Astrocyte of the cerebellum (primary cell): ENCODE measurements around the gene RIPPLY2.

Source experiments
- DNase-seq: peaks from one replicate; pipeline ENCODE4 v3.0.0-alpha.2; 2011; ENCODE audit warnings: low read depth
- H3K4me3 ChIP-seq: 2 replicates; pipeline ENCODE4 v1.5.1; 2011; ENCODE audit warnings: mild to moderate bottlenecking, low read depth, low read length, moderate library complexity
- in situ Hi-C: cut with HindIII; loops from 2 replicates; pipeline ENCODE4 v1.10.0; 2017; ENCODE audit warnings: low sequenced_read_pairs
- TF ChIP-seq, protein P1 (sequence below): IDR thresholded peaks from 2 replicates; pipeline ENCODE4 v1.5.1; 2012; ENCODE audit warnings: low read length, low read depth, moderate library complexity, mild to moderate bottlenecking; ENCODE audit errors: missing control alignments

The RIPPLY2 gene

DNA sequence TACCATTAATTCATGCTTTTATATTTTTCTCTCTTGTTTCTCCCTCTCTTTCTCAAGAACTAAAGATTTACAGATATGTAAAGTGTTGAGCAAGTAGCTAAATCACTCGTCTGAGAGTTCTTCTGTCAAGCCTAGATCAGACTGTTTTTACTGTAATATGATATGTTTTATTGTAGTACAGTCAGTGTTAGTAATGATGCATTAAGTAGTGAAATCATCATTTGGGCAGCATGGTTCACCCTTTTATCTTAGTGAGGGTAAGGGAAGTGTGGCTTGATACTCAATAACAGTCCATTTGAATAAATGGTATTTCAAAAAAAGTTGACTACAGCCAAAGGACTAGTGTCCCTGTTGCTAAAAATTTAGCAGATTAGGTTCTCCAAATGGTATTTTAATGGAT lies 15.5 kb downstream of the RIPPLY2 start:
- no peak for DNase-seq

DNA sequence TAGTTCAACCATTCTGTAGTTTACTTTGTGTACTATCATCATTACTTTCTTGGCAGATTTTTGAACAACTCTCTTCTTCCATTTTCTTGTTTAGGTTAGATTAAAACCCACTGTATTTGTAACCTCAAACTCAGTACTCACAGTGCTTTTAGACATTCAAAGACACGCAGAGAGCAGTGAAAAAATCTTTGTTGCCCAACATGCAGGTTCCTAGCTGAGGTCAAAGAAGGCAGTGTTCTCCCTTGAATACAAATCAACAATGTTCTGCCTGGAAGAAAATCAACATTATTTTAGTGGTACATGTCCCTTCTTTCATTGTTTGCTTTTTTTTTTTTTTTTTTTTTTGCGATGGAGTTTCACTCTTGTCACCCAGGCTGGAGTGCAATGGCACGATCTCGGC lies 17.5 kb downstream of the RIPPLY2 start:
- TF ChIP-seq, protein P1, sequence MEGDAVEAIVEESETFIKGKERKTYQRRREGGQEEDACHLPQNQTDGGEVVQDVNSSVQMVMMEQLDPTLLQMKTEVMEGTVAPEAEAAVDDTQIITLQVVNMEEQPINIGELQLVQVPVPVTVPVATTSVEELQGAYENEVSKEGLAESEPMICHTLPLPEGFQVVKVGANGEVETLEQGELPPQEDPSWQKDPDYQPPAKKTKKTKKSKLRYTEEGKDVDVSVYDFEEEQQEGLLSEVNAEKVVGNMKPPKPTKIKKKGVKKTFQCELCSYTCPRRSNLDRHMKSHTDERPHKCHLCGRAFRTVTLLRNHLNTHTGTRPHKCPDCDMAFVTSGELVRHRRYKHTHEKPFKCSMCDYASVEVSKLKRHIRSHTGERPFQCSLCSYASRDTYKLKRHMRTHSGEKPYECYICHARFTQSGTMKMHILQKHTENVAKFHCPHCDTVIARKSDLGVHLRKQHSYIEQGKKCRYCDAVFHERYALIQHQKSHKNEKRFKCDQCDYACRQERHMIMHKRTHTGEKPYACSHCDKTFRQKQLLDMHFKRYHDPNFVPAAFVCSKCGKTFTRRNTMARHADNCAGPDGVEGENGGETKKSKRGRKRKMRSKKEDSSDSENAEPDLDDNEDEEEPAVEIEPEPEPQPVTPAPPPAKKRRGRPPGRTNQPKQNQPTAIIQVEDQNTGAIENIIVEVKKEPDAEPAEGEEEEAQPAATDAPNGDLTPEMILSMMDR: no peak
- no peak overlapping the region for H3K4me3 ChIP-seq
- in situ Hi-C loops: no loop called here
- no peak for DNase-seq

More for the DNA sequence above, 15.5 kb downstream of the RIPPLY2 start:
- H3K4me3 ChIP-seq: no peak overlapping the region
- in situ Hi-C loops: no loop called here
- TF ChIP-seq, protein P1: no peak

DNA sequence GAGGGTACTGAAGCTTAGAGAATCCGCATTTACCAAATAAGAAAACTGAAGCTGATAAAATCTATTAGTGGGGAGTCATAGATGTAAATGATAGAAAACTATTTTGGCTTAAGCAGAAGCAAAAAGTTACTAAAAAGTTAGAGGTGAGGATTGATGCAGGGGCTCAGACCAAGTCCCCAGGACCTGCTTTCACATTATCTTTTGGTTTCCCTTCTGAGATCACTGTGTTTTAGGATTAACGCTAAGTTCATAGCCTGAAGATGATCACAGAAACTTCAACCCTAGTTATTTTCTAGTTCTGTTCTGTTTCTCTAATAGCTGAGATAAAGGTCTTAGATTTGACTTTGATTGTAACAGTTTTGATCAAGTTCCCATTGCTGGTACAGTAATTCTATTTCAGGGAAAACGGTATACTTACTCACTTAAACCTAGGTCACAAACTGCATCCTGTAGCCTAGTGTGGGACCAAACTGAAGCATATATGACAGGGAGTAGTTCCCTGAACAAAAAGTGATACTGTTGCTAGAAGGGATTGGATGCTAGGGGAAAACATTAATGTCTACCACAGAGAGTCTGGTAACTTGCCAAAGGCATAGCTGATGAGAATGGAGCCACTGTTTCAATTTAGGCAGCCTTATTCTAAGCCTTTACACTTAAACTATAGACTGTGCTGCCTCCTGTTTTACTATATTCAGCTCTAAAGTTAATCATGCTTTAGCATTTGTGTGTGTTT lies 19.4 kb downstream of the RIPPLY2 start:
- no peak overlapping the region for H3K4me3 ChIP-seq
- in situ Hi-C loops: no loop called here
- DNase-seq: no peak
- TF ChIP-seq, protein P1: no peak

DNA sequence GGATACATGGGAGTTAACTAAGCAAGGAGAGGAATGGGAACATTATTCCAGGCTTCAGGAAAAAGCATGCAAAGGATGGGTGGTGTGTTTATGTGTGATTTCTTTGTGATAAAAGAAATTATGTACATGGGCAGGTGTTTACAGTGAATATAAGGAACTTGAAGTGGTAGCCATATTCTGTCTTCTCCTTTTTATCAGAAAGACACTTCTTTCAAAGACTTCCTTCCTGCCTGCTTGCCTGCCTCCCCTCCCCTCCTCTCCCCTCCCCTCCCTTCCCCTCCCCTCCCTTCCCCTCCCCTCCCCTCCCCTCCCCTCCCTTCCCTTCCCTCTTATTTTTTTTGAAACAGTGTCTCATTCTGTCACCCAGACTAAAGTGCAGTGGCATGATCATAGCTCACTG lies 20.7 kb downstream of the RIPPLY2 start:
- no peak overlapping the region for H3K4me3 ChIP-seq
- no peak for DNase-seq
- TF ChIP-seq, protein P1: no peak
- in situ Hi-C loops: no loop called here

DNA sequence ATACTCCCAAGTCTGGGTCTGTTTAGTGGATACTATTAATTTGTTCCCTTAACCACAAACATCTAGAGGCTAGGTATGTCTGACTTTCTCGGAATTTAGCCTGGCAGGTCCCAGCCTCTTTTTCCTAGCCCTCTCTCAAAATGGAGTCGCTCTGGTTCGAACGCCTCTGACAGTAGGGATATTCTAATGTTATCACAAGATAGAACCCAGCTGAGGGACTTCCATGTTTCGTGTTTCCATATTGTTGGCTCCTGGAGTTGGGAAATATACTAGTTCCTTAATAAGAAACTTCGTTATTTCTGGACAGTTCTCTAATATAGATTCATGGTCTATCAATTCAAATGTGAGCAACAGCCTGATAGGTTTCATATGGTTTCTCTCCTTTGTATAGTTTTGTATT lies 22.7 kb downstream of the RIPPLY2 start:
- in situ Hi-C loops: no loop called here
- no peak overlapping the region for H3K4me3 ChIP-seq
- TF ChIP-seq, protein P1: no peak
- DNase-seq: no peak

DNA sequence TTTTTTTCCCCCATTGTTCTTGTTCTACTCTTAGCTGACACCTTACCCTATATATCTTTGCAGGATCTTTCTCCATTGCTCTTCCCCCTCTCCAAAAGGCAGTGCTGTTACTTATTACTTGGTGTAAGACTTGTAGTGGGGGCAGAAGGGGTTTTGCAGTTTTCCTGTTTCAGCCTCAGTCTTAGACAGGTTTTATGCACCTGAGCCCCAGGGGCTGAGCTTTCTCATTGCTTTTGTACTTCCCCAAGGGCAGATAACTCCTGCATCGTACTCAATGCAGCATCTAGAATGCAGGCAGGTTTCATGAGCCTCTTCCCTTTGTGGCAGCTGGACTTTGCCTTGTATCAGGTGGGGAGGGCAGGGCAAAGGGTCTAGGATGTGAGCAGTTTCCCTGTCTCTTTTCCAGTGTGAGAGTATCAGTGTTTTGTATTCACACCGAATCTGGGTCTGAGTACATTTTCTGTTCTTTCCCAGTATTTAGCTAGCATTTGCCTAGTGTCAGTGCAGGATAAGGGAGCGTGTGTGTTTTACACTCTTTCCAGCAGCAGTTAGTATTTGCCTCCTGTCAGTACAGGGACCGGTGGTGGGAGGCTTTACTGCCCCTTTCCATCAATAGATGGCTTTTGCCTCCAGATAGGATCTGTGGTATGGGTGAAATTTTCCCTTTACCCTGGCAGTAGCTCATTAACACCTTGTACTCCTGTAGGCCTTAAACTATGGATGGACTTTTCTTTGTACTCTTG lies 25.9 kb downstream of the RIPPLY2 start:
- in situ Hi-C loops: no loop called here
- no peak for DNase-seq
- no peak overlapping the region for H3K4me3 ChIP-seq
- TF ChIP-seq, protein P1: no peak
